Upper lobe of left lung (tissue), 4 donors: Measurements from ENCODE around the gene SEMA6D.

ENCODE experiments used
- EP300 ChIP-seq, 4 donors: sonication (generic); formaldehyde crosslinking; IDR thresholded peaks; one replicate each; pipeline ENCODE4 v1.5.1; 2017; ENCODE audit warnings: antibody characterized with exemption in 4 of 4, control low read depth in 2 of 4
- POLR2A ChIP-seq, 4 donors: fragments of 450-650 bp; IDR thresholded peaks; one replicate each; pipeline ENCODE4 v1.5.1; 2016 to 2017; ENCODE audit warnings: antibody characterized with exemption in 4 of 4, mild to moderate bottlenecking in 2 of 4
- POLR2AphosphoS5 ChIP-seq, 2 donors: sonication (generic); formaldehyde crosslinking; IDR thresholded peaks; one replicate each; pipeline ENCODE4 v1.5.1; 2017; ENCODE audit warnings: antibody characterized with exemption in 2 of 2
- TF ChIP-seq, protein P1 (sequence below), 6 experiments: fragments of 450-650 bp in 4 of 6; fragments of 200-600 bp in 2 of 6; sonication (generic) in 2 of 6; IDR thresholded peaks; one replicate each; pipeline ENCODE4 v1.5.1; 2016 to 2019; ENCODE audit warnings: antibody characterized with exemption in 6 of 6

DNA sequence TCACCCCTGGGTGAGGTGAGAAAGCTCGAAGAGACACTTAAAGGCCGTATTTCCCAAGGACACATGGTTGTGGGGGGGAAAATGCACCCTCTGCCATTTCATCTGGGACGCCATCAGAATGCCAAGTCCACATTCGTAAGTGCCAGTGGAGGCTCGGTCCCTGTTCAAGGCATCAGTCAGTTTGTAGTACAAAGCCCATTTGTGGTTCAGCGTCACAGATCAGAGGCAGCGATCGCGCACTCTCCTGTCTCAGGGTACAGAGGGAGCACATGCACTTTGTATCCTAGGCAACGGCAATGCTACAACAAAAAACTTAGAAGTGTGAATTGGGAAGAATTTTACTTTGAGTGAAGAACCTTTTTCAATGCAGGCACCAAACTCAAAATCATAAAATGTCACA, 27.2 kb downstream of the SEMA6D start:
- TF ChIP-seq POLR2A (IDR thresholded peaks at IDR 0.05) (no peak), POLR2AphosphoS5 (IDR thresholded peaks at IDR 0.05) (no peak), EP300 (IDR thresholded peaks at IDR 0.05) (no peak)
- TF ChIP-seq, protein P1, sequence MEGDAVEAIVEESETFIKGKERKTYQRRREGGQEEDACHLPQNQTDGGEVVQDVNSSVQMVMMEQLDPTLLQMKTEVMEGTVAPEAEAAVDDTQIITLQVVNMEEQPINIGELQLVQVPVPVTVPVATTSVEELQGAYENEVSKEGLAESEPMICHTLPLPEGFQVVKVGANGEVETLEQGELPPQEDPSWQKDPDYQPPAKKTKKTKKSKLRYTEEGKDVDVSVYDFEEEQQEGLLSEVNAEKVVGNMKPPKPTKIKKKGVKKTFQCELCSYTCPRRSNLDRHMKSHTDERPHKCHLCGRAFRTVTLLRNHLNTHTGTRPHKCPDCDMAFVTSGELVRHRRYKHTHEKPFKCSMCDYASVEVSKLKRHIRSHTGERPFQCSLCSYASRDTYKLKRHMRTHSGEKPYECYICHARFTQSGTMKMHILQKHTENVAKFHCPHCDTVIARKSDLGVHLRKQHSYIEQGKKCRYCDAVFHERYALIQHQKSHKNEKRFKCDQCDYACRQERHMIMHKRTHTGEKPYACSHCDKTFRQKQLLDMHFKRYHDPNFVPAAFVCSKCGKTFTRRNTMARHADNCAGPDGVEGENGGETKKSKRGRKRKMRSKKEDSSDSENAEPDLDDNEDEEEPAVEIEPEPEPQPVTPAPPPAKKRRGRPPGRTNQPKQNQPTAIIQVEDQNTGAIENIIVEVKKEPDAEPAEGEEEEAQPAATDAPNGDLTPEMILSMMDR (IDR thresholded peaks at IDR 0.05): no peak
